OCI-M2 (cell line): Measurements from ENCODE around the gene AGPS.
"Not testable (repeated sequence)": the region's sequence is repeated elsewhere in the genome, so short reads cannot be mapped to it uniquely, and the experiment has no call there.

Source experiments
- DNase-seq: peaks from one replicate; lab custom pipeline; 2025; ENCODE audit not compliant: unreplicated experiment; lab: John Stamatoyannopoulos, UW

Gene AGPS

DNA sequence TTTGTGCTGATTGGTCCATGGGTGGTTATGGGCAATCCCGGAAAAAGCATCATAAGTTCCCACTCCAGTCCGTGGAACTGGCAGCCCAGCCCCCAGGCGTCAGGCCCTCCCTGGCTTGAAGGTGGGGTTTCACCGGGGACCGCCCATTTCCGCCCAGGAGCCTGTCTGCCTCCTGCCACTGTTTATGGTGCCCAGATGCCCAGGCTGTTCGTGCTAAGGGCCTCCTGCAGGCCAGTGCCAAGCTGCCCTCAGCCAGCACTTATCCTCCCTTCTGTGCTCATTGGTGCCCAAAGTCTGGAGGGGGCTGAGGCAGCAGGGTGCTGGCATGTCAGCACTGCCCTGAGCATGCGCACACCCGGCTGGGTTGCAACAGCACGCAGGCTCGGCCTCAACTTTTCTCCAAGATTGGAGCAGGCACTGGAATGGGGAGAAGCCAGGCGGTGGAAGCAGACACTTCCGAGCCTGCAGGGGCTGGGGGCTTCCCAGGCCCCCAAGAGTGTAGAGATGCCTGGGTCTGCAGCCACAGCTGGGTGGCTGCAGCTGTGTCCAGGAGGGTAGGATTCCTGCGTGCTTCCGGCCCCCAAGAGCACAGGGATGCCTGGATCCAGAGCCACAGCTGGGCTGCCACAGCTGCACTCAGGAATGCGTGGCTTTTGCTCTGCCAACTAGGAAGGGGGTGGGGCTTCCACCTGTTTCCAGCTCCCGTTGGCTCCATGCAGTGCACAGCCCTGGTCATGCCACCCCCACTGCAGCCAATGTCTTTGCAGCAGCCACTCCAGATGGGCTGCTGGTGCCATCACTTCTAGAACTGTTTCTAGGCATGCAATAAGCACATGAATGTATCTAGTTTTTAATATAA is 74.0 kb downstream of the AGPS start:
- DNase-seq: no peak

DNA sequence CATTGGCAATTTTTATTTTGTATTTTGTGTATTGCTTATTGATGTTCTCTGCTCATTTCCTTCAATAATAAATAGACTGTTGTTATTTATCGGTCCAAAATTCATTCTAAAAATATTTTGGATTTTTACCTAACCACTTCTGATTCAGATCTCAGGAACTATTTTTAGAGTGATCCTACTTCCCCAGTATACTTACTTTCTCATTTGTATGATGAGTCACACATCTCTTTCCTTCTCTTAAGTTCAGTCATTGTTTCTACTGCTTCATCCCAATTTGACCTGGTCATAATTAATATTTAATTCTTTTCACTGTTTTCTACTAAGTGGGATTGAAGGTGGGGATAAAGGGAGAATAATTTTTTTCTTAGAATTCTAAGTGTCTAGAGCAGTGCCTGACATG is 75.1 kb downstream of the AGPS start:
- no peak for DNase-seq

DNA sequence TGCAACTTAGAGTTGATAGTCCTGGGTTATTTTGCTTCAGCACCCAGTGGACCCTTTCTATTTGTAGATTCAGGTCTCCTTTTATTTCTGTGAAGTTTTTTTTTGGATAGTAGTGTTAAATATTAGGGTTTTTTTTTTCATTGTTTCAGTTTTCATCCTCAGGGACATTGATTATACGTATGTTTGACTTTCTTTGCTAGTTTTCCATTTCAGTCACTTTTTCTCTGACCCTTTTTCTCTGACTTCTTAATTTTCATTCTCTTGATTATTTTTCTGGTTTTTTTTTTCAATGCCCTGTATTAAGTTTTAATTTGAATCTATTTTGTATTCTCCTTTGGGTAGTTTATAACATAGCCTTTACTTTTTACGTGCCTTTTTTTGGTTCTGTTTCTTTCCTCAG is 79.4 kb downstream of the AGPS start:
- no peak for DNase-seq

DNA sequence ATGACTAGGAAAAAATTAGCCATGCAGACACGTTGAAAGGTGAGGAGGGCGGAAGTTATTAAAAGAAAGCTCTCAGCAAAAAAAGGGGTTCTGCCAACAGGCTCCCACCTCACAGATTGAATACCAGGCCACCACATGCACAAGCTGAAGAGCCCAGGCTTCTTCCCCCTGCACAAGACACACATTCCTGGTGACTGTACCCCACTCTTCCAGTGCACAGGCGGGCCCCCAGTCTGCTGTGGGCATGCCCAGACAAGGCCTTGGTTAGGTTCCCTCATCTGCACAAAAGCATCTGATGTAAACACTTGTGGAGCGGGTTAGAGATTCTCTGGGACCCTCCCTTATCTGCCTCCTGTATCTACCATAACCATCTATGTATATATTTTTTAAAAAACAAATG is 81.7 kb downstream of the AGPS start:
- no peak for DNase-seq

DNA sequence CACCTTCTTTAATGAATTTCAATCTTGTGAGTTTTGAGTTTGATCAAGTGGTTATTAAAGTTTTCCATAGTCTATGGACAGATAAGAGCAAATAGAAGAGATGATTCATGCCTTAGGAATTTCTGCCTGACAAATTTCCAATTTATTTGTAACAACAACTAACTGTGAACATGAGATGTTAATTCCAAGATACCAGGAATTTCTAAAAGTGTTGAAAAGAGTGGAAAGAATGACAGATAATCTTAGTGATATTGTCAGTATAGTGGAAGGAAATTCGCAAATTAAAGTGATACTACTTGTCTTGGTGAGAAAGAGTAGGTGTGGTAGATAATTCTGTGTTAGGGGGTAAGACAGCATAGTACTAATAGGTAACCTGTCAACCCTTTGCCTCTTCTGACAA is 82.4 kb downstream of the AGPS start:
- no peak for DNase-seq

DNA sequence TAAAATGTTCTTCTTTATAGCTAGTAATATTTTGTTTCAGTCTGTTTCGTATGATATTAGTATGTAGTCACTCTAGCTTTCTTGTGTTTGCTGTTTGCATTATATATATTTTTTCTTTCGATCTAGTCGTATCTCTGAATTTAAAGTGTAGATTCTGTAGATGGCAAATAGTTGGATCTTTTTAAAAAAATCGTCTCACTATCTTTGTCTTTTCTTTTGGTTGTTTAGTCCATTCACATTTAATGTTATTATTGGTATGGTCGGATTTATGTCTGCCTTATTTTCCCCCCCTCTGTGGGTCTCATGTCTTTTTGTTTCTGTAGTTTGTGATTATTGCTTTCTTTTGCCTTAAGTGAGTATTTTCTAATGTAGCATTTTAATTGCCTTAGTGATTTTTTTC is 84.3 kb downstream of the AGPS start:
- no peak for DNase-seq

DNA sequence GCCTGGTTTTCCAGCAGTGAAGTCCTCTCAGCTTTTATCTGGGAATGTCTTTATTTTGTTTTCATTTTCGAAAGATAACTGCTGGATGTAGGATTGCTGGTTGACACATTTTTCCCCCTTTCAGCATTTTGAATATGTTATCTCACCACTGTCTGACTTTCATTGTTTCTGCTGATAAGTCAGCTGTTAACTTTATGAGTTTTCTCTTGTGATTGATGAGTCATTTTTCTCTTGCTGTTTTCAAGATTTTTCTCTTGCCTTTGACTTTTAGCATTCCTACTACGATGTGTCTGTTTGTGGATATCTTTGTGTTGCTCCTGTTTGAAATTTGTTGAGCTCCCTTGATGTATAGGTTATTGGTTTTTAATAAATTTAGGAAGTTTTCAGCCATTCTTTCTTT is 85.5 kb downstream of the AGPS start:
- DNase-seq: no peak

DNA sequence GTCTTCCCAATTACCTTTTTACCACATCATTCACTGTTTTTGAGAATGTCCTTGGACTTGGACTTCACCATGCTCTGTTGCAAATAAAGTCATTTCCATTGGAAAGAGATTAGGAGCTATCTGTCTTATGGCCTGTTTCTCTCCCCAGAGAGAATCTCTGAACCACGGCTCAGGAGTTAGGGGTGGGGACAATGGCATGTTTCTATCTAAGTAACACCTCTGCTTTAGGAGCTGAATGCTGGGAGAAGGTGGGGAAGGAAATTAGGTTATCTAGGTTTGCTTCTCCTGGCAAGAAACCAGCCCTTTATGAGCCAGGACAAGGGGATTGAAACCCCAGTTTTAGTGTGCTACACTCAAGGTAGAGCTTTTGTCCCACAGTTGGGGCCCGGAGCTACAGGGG is 86.3 kb downstream of the AGPS start:
- no peak for DNase-seq

DNA sequence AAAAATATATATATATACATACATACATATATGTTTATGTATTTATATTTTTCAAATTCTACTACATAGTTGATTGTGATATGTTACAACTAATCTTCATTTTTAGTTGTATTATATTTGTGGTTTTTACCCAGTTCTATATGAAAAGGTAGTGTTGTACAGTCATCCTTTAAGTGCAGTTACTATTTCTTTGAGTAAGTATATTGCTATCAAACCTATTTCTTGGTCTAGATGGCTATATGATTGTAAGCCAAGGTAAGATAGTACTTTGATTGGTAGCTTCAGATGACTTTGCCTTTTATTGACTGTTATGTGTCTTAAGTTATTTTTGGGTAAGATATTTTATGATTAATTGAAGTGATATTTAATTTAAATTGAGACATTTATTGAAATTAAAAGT is 89.6 kb downstream of the AGPS start:
- DNase-seq: no peak

DNA sequence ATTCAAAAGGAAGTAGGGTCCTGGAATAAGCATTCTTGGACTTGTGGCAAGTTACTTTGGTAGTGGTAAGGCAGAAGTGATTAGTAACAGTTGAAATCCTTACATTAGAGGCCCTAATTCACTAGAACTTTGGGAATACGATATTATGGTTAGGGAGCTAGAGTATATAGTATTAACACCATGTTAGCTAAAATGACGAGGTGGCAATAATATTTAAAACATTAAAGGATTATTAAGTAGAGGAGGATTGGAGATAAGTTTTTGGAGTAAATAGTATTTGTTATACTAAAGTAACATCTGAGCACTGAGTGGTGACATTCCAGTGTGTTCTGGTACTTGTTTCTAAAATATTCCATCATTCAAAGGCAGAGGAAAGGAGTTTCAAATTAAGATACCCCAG is 91.0 kb downstream of the AGPS start:
- no peak for DNase-seq

DNA sequence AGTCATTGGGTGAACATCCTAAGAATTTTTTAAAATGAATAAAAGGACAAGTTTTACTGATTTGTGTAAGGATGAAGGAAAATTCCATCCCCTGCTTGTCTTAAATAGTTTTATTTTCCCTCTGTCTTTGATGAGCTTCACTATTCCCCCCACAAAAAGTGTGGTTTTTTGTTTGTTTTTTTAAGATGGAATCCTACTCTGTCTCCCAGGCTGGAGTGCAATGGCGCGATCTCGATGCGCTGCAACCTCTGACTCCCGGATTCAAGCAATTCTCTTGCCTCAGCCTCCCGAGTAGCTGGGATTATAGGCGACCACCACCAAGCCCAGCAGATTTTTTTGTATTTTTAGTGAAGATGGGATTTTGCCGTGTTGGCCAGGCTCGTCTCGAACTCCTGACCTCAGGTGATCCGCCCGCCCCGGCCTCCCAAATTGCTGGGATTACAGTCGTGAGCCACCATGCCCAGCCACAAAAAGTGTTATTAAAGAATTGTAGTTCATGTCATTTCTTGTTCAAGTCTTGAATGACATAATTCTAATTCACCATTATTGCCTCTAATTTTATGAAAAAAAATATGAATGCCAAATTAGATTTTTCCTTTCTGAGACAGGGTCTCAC is 91.7 kb downstream of the AGPS start:
- DNase-seq: no peak

DNA sequence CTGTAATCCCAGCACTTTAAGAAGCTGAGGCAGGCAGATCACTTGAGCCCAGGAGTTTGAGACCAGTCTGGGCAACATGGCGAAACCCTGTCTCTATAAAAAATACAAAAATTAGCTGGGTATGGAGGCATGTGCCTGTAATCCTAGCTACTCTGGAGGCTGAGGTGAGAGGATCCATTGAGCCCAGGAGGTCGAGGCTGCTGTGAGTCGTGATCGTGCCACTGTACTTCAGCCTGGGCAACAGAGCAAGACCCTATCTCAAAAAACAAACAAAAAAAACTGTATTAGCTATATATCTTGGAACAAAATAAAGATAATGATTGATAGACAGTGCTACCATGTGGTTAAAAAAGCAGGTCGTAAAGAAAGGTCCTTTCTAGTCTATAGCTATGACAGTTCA is 93.1 kb downstream of the AGPS start:
- DNase-seq: not testable (repeated sequence)

DNA sequence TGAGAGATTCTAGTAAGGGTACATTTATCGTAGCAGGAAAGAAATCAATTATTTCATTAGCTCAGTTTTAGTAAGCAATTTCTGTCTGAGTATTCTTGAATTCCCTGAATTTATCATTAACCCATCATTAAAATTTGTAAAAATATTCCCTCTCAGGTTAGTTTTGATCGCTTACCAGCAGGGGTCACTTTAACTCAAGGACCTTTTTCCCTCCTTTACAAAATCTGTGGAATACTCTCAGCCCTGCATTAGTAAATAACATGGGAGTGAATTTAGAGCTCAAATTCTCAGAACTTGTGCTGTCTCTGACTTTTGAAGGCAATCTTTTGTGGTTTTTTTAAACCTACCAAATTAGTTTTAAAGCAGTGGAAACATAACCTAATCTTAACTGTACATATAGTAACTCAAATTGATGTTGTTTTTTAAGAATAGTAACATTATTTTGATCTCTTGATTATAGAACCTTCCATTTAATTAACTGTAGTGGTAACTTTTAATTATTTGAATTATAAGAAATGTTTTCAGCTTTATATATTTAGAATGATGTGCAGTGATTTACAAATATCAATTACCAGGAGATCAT is 97.2 kb downstream of the AGPS start:
- DNase-seq: no peak

DNA sequence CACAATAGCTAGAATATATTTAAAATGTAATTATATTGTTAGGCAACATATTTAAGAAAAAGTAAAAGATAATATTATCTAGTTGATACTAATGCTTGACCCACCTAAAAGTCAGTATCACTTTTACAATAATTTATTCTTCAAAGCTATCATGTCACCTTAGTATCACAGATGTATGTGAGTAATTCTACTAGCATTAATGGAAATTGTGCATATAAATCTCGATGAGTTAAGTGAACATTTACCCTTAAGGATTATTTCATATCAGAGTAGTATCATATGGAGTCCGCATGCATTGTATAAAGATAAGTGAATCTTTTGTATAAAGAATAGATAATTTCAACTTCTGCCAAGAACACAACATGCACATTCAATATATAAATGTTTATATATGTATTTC is 103.4 kb downstream of the AGPS start:
- DNase-seq: no peak

DNA sequence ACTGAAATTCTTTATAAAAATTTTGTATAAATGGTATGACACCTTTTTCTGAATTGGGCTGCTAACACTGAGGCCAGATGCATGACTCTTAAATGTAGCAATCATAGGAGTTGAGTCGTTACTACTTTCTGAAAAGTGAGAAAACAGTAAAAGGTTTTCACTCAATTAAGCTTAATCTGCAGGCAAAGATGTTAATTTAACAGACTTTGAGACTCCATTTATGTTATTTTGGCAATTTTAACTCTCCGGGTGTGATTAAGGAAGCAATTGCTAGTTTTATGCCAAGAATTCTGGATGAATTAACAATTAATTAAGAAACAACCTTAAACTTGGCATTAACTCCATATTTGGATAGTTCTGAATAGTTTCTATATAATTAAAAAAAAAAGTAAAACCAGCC is 104.3 kb downstream of the AGPS start:
- DNase-seq: no peak

DNA sequence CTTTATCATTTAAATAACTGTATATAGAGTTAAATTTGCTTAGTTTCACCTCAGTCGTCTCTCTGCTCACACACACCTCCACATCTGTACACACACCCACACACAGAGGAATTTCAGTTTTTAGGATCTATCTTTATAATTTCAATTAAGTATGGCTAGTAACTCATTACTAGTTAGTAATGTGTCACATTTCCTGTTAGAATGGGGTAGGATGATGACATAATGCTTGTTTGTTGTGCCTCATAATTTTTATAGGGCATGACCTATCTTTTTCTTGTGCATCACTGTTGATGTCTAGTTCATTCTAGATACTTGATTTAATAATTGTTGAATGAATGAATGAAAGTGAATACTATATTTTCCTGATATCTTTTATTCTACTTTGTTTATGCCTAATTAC is 108.6 kb downstream of the AGPS start:
- DNase-seq: no peak

DNA sequence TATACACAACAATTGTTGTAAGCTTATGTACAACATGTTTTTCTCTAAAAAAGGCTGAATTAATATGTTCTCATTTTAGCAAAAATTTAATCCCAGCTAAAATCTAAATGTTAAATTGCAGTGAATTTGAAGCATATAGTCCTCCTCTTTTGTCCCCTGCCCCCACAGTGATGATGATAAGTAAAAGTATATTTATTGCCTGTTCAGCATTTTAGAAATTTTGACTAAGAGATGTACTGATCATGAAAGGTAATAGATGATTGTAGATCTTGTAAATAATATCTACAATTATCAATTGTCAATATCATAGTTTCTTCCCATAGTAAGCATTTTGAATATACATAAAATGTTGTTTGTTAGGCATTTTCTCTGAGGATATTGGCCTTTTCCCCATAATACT is 113.9 kb downstream of the AGPS start:
- no peak for DNase-seq

DNA sequence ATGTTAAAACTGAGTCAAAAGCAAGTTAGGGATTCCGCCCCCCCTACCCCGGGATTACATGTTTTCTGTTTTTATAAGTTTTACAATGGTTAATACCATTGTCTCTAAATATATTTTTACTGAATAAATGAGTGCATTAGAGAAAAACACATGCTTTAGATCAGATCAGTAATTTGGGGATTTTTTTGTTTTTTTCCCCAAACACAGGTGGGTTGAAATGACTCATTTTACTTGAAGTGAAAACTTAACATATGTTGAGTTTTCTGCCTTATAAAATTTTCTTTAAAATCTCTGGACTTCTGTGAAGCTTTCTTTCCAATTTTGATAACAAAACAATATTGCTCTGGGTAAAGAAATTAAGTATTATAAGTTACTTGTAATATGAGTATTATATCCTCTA is 114.4 kb downstream of the AGPS start:
- no peak for DNase-seq

DNA sequence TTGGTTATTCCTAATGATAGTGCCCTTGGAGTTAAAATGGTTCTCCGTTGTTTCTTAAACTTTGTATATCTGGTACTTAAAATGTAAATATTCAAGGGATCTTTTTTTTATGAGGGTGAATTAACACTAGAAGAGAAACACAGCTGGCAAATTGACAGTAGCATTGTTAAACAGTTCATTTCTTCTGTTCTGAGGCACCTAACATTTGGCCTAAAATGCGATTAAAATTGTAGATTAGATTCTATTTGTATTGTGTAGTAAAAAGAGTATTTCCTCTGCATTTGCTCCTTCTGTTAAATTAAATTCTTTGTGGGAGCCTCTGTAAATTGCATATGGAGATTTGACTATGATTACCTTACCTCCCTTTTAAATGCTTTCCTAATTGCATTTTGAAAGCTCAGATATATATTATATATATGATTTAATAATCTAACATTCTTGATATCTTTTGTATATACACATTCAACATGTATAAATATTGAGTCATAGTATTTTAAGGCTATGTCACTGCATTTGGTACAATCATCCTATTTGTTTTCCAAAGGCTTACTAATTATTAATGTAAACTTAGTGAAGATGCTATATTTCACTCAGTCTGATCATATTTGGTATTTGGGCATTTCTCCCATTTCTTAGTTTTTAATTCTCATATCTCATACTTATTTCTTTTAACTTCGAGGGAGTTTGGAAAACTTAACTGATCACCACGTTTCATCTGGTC is 124.4 kb downstream of the AGPS start:
- DNase-seq: no peak

DNA sequence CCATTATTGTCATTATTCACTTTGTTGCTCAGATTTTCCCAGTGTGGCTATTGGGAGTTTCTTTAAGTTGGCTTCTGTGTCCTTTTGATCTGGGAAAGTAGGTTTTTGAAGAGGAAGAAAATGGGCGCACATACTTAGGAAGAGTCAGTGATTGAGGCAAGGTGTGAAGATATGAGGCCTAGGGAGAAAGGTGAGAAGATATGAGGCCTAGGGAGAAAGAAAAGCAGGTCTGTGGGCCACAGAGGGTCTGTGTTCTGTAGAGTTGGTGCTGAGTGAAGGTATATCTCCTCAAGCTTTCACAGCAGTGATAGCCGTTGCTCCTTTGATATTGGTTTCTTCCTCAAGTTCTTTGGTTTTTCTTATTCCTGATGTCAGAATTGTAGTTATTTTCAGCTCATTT is 126.2 kb downstream of the AGPS start:
- DNase-seq: no peak

DNA sequence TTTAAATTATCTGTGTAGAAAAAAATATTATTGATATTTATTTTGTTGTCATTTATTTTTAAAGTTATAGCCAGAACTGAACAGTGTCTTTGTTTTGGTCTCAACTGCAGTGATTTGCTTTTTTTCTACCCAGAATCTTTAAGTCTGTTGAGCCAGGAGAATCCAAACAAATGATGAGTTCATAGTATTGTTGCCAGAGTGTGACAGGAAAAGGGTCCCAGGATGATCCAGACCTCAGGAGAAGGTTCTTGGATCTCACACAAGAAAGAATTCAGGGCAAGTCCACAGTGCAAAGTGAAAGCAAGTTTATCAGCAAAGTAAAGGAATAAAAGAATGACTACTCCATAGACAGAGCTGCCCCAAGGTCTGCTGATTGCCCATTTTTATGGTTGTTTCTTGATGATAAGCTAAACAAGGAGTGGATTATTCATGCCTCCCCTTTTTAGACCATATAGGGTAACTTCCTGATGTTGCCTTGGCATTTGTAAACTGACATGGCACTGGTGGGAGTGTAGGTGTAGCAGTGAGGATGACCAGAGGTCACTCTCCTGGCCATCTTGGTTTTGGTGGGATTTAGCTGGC is 127.1 kb downstream of the AGPS start:
- DNase-seq: no peak

DNA sequence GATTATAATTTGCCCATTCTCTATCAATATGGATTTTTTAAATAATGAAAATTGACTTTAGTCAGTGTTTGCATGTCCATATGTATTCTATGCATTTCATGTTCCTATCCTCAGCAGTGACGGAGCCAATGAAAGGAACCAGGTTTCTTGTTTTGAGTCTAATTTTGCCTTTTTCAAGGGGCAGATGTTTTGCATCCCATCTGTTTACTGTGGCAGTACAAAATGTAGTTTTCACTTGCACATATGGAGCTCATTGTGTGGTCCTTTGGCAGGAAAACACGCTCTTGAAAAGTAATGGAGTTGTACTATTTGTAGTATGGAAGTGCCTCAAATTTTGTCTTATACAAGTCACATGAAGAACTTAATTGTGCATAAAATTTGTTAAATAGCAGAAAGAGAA is 127.8 kb downstream of the AGPS start:
- no peak for DNase-seq
